Activated T-cell treated with anti-CD3 and anti-CD28 coated beads, Interleukin-2, amount 50 U/mL, for 24 hours (primary cell): ENCODE measurements around the gene ZNF66.
"Not testable (repeated sequence)": the region's sequence is repeated elsewhere in the genome, so short reads cannot be mapped to it uniquely, and the experiment has no call there.

Experiments used
- DNase-seq: peaks from one replicate; pipeline ENCODE4 v3.0.0-alpha.2; 2020
- H3K27ac Mint-ChIP-seq: 2 replicates; pipeline ENCODE4 v1.8.0; 2020; ENCODE audit warnings: mild to moderate bottlenecking, mixed read lengths
- H3K27me3 Mint-ChIP-seq: 2 replicates; pipeline ENCODE4 v1.8.0; 2020; ENCODE audit warnings: mixed read lengths
- H3K36me3 Mint-ChIP-seq: 2 replicates; pipeline ENCODE4 v1.8.0; 2020; ENCODE audit warnings: low read depth, mixed read lengths
- H3K4me1 Mint-ChIP-seq: 2 replicates; pipeline ENCODE4 v1.8.0; 2020; ENCODE audit warnings: low read depth, mixed read lengths
- H3K4me3 Mint-ChIP-seq: 2 replicates; pipeline ENCODE4 v1.8.0; 2020; ENCODE audit warnings: mild to moderate bottlenecking, moderate library complexity, mixed read lengths
- H3K9me3 Mint-ChIP-seq: 2 replicates; pipeline ENCODE4 v1.8.0; 2020; ENCODE audit warnings: mixed read lengths

ZNF66 gene

GRCh38 chr19:20776083-20777076 is at the start of gene ZNF66:
ZNF66 (plus strand) TSS chr19:20776304; CDS start chr19:20776448, 144 bp downstream.
- H3K4me3 Mint-ChIP-seq = peak within 1 kb of the TSS; percentile 100
- peaks cover 23% of the 10 kb centered on the region for H3K4me1 Mint-ChIP-seq
- peaks cover 17% of the 10 kb centered on the region for H3K9me3 Mint-ChIP-seq

GRCh38 chr19:20750169-20750568 is 25.9 kb upstream of the ZNF66 start:
- H3K9me3 Mint-ChIP-seq, H3K36me3 Mint-ChIP-seq, DNase-seq, H3K4me3 Mint-ChIP-seq, H3K27me3 Mint-ChIP-seq, H3K27ac Mint-ChIP-seq, H3K4me1 Mint-ChIP-seq: not testable (repeated sequence)

More at GRCh38 chr19:20776083-20777076, at the start of gene ZNF66:
- peak within 1 kb of the TSS; percentile 95 for H3K27ac Mint-ChIP-seq
- no peaks in the 10 kb centered on the region for H3K27me3 Mint-ChIP-seq
- DNase-seq = peak; percentile 94
- peaks cover 44% of the 10 kb centered on the region for H3K36me3 Mint-ChIP-seq

GRCh38 chr19:20752291-20752690 is 23.8 kb upstream of the ZNF66 start:
- not testable (repeated sequence) for H3K27ac Mint-ChIP-seq, H3K36me3 Mint-ChIP-seq, H3K4me1 Mint-ChIP-seq, H3K27me3 Mint-ChIP-seq, H3K4me3 Mint-ChIP-seq, DNase-seq, H3K9me3 Mint-ChIP-seq

- not testable (repeated sequence) for H3K4me3 Mint-ChIP-seq
Measured at GRCh38 chr19:20769225-20769736, 6.8 kb upstream of the ZNF66 start.

GRCh38 chr19:20787786-20788185 is 11.7 kb downstream of the ZNF66 start:
- no peak for DNase-seq
- Mint-ChIP-seq H3K36me3 (peaks cover 90% of the 10 kb centered on the region), H3K9me3 (peaks cover 49% of the 10 kb centered on the region), H3K27ac (no peak overlapping the region), H3K4me1 (peaks cover 15% of the 10 kb centered on the region), H3K27me3 (no peaks in the 10 kb centered on the region), H3K4me3 (no peak overlapping the region)

More at GRCh38 chr19:20769225-20769736, 6.8 kb upstream of the ZNF66 start:
- H3K9me3 Mint-ChIP-seq = peaks cover 27% of the 10 kb centered on the region
- H3K27ac Mint-ChIP-seq, H3K36me3 Mint-ChIP-seq, H3K27me3 Mint-ChIP-seq, DNase-seq, H3K4me1 Mint-ChIP-seq: not testable (repeated sequence)

- Mint-ChIP-seq H3K4me1 (peaks cover 7% of the 10 kb centered on the region), H3K9me3 (peaks cover 34% of the 10 kb centered on the region), H3K27ac (no peak overlapping the region), H3K36me3 (peaks cover 88% of the 10 kb centered on the region), H3K27me3 (no peaks in the 10 kb centered on the region), H3K4me3 (no peak overlapping the region)
- no peak for DNase-seq
Measured at GRCh38 chr19:20791806-20792205, 15.7 kb downstream of the ZNF66 start.

- H3K27me3 Mint-ChIP-seq, H3K4me1 Mint-ChIP-seq, H3K4me3 Mint-ChIP-seq, H3K27ac Mint-ChIP-seq, DNase-seq: not testable (repeated sequence)
- Mint-ChIP-seq H3K9me3 (peaks cover 42% of the 10 kb centered on the region), H3K36me3 (peaks cover 80% of the 10 kb centered on the region)
Measured at GRCh38 chr19:20806311-20807262, 30.5 kb downstream of the ZNF66 start.

GRCh38 chr19:20840371-20840770 is 64.3 kb downstream of the ZNF66 start:
- Mint-ChIP-seq H3K9me3 (peaks cover 40% of the 10 kb centered on the region), H3K36me3 (peaks cover 30% of the 10 kb centered on the region), H3K4me1 (no peaks in the 10 kb centered on the region), H3K27ac (no peak overlapping the region), H3K4me3 (no peak overlapping the region), H3K27me3 (no peaks in the 10 kb centered on the region)
- no peak for DNase-seq
